Neuron (in vitro differentiated cells): ENCODE results near the gene FAM47B.

Source experiments
- H2AFZ ChIP-seq: one replicate; pipeline ENCODE4 v1.6.1; 2013; ENCODE audit warnings: low read depth, mild to moderate bottlenecking, inconsistent platforms, low read length, moderate library complexity
- H3K27me3 ChIP-seq: one replicate; pipeline ENCODE4 v1.6.1; 2013; ENCODE audit warnings: low read length; ENCODE audit not compliant: insufficient read depth
- H3K36me3 ChIP-seq: one replicate; pipeline ENCODE4 v1.6.1; 2013; ENCODE audit warnings: low read length; ENCODE audit not compliant: insufficient read depth
- H3K4me1 ChIP-seq: one replicate; pipeline ENCODE4 v1.6.1; 2013; ENCODE audit warnings: low read length; ENCODE audit not compliant: insufficient read depth
- H3K4me3 ChIP-seq: 2 replicates; pipeline ENCODE4 v1.5.1; 2013; ENCODE audit warnings: mild to moderate bottlenecking, low read length, moderate library complexity
- H3K9me3 ChIP-seq: one replicate; pipeline ENCODE4 v1.6.1; 2013; ENCODE audit warnings: low read length

The FAM47B gene

GRCh38 chrX:34961662-34962061 is 19.1 kb downstream of the FAM47B start:
- Histone ChIP-seq H3K27me3 (no peaks in the 10 kb centered on the region), H3K4me1 (no peaks in the 10 kb centered on the region), H2AFZ (no peak overlapping the region), H3K4me3 (no peak overlapping the region), H3K9me3 (no peaks in the 10 kb centered on the region), H3K36me3 (no peaks in the 10 kb centered on the region)

- H3K36me3 ChIP-seq: no peaks in the 10 kb centered on the region
- no peaks in the 10 kb centered on the region for H3K4me1 ChIP-seq
- H3K4me3 ChIP-seq: no peak overlapping the region
- H3K9me3 ChIP-seq: no peaks in the 10 kb centered on the region
- no peak overlapping the region for H2AFZ ChIP-seq
- H3K27me3 ChIP-seq: no peaks in the 10 kb centered on the region
These were observed 29.6 kb downstream of the FAM47B start for GRCh38 chrX:34972206-34972605.

GRCh38 chrX:34978171-34978570 is 35.6 kb downstream of the FAM47B start:
- Histone ChIP-seq H3K9me3 (no peaks in the 10 kb centered on the region), H3K4me3 (no peak overlapping the region), H3K27me3 (no peaks in the 10 kb centered on the region), H3K36me3 (no peaks in the 10 kb centered on the region), H3K4me1 (no peaks in the 10 kb centered on the region), H2AFZ (no peak overlapping the region)

GRCh38 chrX:34987646-34988045 is 45.0 kb downstream of the FAM47B start:
- no peak overlapping the region for H3K4me3 ChIP-seq
- no peaks in the 10 kb centered on the region for H3K36me3 ChIP-seq
- H3K27me3 ChIP-seq: no peaks in the 10 kb centered on the region
- H3K9me3 ChIP-seq: no peaks in the 10 kb centered on the region
- no peaks in the 10 kb centered on the region for H3K4me1 ChIP-seq
- H2AFZ ChIP-seq: no peak overlapping the region
